HCT116 (cell line): ENCODE data around the gene USP48. TPM values are rescaled to one million over a fixed set of nuclear protein-coding genes. Genes with fewer than 3 reads are reported as not detected.

Experiments
- ATAC-seq: fragments of 200-7000 bp; cut with Tn5 transposase; 2 replicates; pipeline ENCODE4 v1.9.1; 2020; ENCODE audit warnings: mild to moderate bottlenecking, moderate library complexity
- BruUV-seq: library from RNA; stranded (reverse); fragments of 400-500 nt; replicated peaks from 2 replicates; lab custom pipeline; 2021; lab: Mats Ljungman, UMichigan
- CTCF ChIA-PET: fragments of 300-600 bp; sonication (Branson Sonifier 250); formaldehyde crosslinking; loops from one replicate; lab custom pipeline; 2021; ENCODE audit warnings: antibody characterized with exemption; lab: Charles Lee
- POLR2A ChIA-PET: fragments of 300-600, 350-600 bp; sonication (Branson Sonifier 250); formaldehyde crosslinking; loops from one replicate; lab custom pipeline; 2021; ENCODE audit warnings: antibody characterized with exemption; lab: Charles Lee
- RAD21 ChIA-PET, 2 experiments: fragments of 300-600 bp; sonication (Branson Sonifier 250); formaldehyde crosslinking; loops; one replicate each; lab custom pipeline; 2023; ENCODE audit warnings: low total read pairs in 2 of 2; ENCODE audit not compliant: uncharacterized antibody in 2 of 2, unreplicated experiment in 2 of 2, low non-redundant PET in 1 of 2; lab: Charles Lee
- DNase-seq: peaks from one replicate; pipeline ENCODE4 v3.0.0-alpha.2; 2010; ENCODE audit warnings: low read depth, low spot score
- H2AFZ ChIP-seq: fragments of 200-600 bp; shearing (Covaris generic), sonication (generic); 2 replicates; pipeline ENCODE4 v1.6.1; 2017; ENCODE audit warnings: low read depth, mixed run types, mixed read lengths, antibody characterized with exemption, low read length; ENCODE audit not compliant: poor library complexity, severe bottlenecking
- H3K27ac ChIP-seq: 2 replicates; pipeline ENCODE4 v1.5.1; 2012; ENCODE audit warnings: low read depth, low read length
- H3K27me3 ChIP-seq: fragments of 200-600 bp; sonication (generic); 2 replicates; pipeline ENCODE4 v1.6.1; 2016; ENCODE audit warnings: mixed run types, low read length, mixed read lengths; ENCODE audit not compliant: insufficient read depth
- H3K36me3 ChIP-seq, 2 experiments: fragments of 200-500 bp in 1 of 2; fragments of 200-600 bp in 1 of 2; sonication (Bioruptor generic) in 1 of 2; sonication (generic) in 1 of 2; 2 replicates each; pipeline versions ENCODE4 v1.5.1 to v1.6.1; 2014 to 2016; ENCODE audit warnings: low read length in 2 of 2, inconsistent platforms in 1 of 2, mixed read lengths in 1 of 2, mixed run types in 1 of 2; ENCODE audit not compliant: insufficient read depth in 2 of 2, control insufficient read depth in 1 of 2
- H3K4me1 ChIP-seq, 2 experiments: fragments of 200-600 bp in 1 of 2; sonication (generic) in 1 of 2; 2 replicates each; pipeline versions ENCODE4 v1.5.1 to v1.6.1; 2012 to 2017; ENCODE audit warnings: low read length in 2 of 2, inconsistent platforms in 1 of 2, mild to moderate bottlenecking in 1 of 2, mixed read lengths in 1 of 2, mixed run types in 1 of 2, moderate library complexity in 1 of 2; ENCODE audit not compliant: insufficient read depth in 2 of 2, control insufficient read depth in 1 of 2
- H3K4me2 ChIP-seq: fragments of 200-600 bp; sonication (generic); 2 replicates; pipeline ENCODE4 v1.6.1; 2017; ENCODE audit warnings: mixed run types, low read length, mixed read lengths
- H3K4me3 ChIP-seq, 2 experiments: fragments of 200-600 bp in 1 of 2; sonication (generic) in 1 of 2; replicated peaks in 1 of 2; 2 replicates each; pipeline ENCODE4 v1.5.1; 2011 to 2016; ENCODE audit warnings: low read length in 2 of 2, control low read depth in 1 of 2, low read depth in 1 of 2, mild to moderate bottlenecking in 1 of 2, mixed read lengths in 1 of 2, mixed run types in 1 of 2
- H3K79me2 ChIP-seq: fragments of 200-600 bp; sonication (generic); 2 replicates; pipeline ENCODE4 v1.6.1; 2017; ENCODE audit warnings: mild to moderate bottlenecking, mixed run types, low read length, moderate library complexity, mixed read lengths; ENCODE audit not compliant: insufficient read depth
- H3K9ac ChIP-seq: fragments of 200-600 bp; sonication (generic); 2 replicates; pipeline ENCODE4 v1.6.1; 2016; ENCODE audit warnings: low read length, mixed read lengths
- H3K9me2 ChIP-seq: fragments of 200-600 bp; sonication (generic), shearing (Covaris generic); 2 replicates; pipeline ENCODE4 v1.6.1; 2017; ENCODE audit warnings: mixed run types, mild to moderate bottlenecking, moderate library complexity; ENCODE audit not compliant: insufficient read depth
- H3K9me3 ChIP-seq, 2 experiments: fragments of 200-500 bp in 1 of 2; fragments of 200-600 bp in 1 of 2; sonication (Bioruptor generic) in 1 of 2; sonication (generic) in 1 of 2; 2 replicates each; pipeline ENCODE4 v1.6.1; 2014 to 2017; ENCODE audit warnings: low read length in 2 of 2, mixed read lengths in 2 of 2, inconsistent platforms in 1 of 2, low read depth in 1 of 2, mild to moderate bottlenecking in 1 of 2, mixed run types in 1 of 2, moderate library complexity in 1 of 2; ENCODE audit not compliant: control insufficient read depth in 1 of 2, insufficient read depth in 1 of 2
- H4K20me1 ChIP-seq: fragments of 200-600 bp; sonication (generic), shearing (Covaris generic); 2 replicates; pipeline ENCODE4 v1.6.1; 2017; ENCODE audit warnings: mixed run types, mild to moderate bottlenecking, moderate library complexity; ENCODE audit not compliant: insufficient read depth
- CBX3 ChIP-seq: IDR thresholded peaks from 2 replicates; pipeline ENCODE4 v1.6.1; 2012; ENCODE audit warnings: low read depth
- CEBPB ChIP-seq: IDR thresholded peaks from 2 replicates; pipeline ENCODE4 v1.6.1; 2012; ENCODE audit warnings: low read depth
- EZH2 ChIP-seq: fragments of 200-600 bp; sonication (generic); IDR thresholded peaks from 2 replicates; pipeline ENCODE4 v1.6.1; 2017; ENCODE audit warnings: antibody characterized with exemption, mixed run types
- EZH2phosphoT487 ChIP-seq: fragments of 200-600 bp; IDR thresholded peaks from 2 replicates; pipeline ENCODE4 v1.6.1; 2018; ENCODE audit warnings: antibody characterized with exemption, borderline replicate concordance
- MAX ChIP-seq: IDR thresholded peaks from 2 replicates; pipeline ENCODE4 v1.6.1; 2012
- POLR2A ChIP-seq: IDR thresholded peaks from 2 replicates; pipeline ENCODE4 v1.7.0; 2011; ENCODE audit warnings: borderline replicate concordance; ENCODE audit not compliant: insufficient read depth, insufficient read length; ENCODE audit errors: extremely low read depth
- REST ChIP-seq: IDR thresholded peaks from 2 replicates; pipeline ENCODE4 v1.6.1; 2012; ENCODE audit warnings: low read depth
- SP1 ChIP-seq: IDR thresholded peaks from 2 replicates; pipeline ENCODE4 v1.6.1; 2012; ENCODE audit warnings: low read depth
- ZNF274 ChIP-seq: fragments of 200-500 bp; sonication (Bioruptor generic); IDR thresholded peaks from 2 replicates; pipeline ENCODE4 v1.6.1; 2014; ENCODE audit warnings: mild to moderate bottlenecking, low read depth, low read length, inconsistent platforms
- intact Hi-C: fragments of 100-400 bp; cut with micrococcal nuclease; formaldehyde crosslinking; loops from 2 replicates; pipeline ENCODE4 v1.10.0; 2022
- total RNA-seq: library from RNA; stranded (reverse); gene quantifications from one replicate; pipeline ENCODE4 v1.2.1, GENCODE V29; 2021; ENCODE audit not compliant: unreplicated experiment
- TF ChIP-seq, protein P1 (sequence below): IDR thresholded peaks from 2 replicates; pipeline ENCODE4 v1.6.1; 2012

The USP48 gene
- total RNA-seq, 1 experiment from 2014 or later: 54.8 TPM

GRCh38 chr1:21645550-21645949 lies 137.4 kb downstream of the USP48 start:
- Histone ChIP-seq H3K27ac (no peak overlapping the region), H3K27me3 (no peaks in the 10 kb centered on the region), H2AFZ (no peak overlapping the region), H3K4me3 (no peak overlapping the region), H3K36me3 (no peaks in the 10 kb centered on the region), H4K20me1 (no peaks in the 10 kb centered on the region), H3K9ac (no peak overlapping the region), H3K9me3 (no peaks in the 10 kb centered on the region), H3K79me2 (no peaks in the 10 kb centered on the region), H3K4me2 (no peak overlapping the region), H3K4me1 (peaks cover 0 to 22% of the 10 kb centered on the region in 2 experiments; a peak in 3 of 4 replicates), H3K9me2 (no peaks in the 10 kb centered on the region)
- no peak for ATAC-seq
- no TSS peak for BruUV-seq
- ChIA-PET POLR2A (no interaction called here), RAD21 (no interaction called here), CTCF (no interaction called here)
- DNase-seq: no peak
- intact Hi-C loops: no loop called here
- TF ChIP-seq CEBPB (no peak), SP1 (no peak), REST (no peak), EZH2phosphoT487 (no peak), MAX (no peak), POLR2A (no peak), ZNF274 (no peak), CBX3 (no peak), EZH2 (no peak)
- TF ChIP-seq, protein P1, sequence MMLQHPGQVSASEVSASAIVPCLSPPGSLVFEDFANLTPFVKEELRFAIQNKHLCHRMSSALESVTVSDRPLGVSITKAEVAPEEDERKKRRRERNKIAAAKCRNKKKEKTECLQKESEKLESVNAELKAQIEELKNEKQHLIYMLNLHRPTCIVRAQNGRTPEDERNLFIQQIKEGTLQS: no peak
- TF ChIP-seq, all 23 proteins: peak for 0
